ENCODE results near the gene MGA.

- TF ChIP-seq POLR2A (IDR thresholded peaks at IDR 0.05; ENCODE audit: low read depth) = no peak
- TF ChIP-seq, protein P1, sequence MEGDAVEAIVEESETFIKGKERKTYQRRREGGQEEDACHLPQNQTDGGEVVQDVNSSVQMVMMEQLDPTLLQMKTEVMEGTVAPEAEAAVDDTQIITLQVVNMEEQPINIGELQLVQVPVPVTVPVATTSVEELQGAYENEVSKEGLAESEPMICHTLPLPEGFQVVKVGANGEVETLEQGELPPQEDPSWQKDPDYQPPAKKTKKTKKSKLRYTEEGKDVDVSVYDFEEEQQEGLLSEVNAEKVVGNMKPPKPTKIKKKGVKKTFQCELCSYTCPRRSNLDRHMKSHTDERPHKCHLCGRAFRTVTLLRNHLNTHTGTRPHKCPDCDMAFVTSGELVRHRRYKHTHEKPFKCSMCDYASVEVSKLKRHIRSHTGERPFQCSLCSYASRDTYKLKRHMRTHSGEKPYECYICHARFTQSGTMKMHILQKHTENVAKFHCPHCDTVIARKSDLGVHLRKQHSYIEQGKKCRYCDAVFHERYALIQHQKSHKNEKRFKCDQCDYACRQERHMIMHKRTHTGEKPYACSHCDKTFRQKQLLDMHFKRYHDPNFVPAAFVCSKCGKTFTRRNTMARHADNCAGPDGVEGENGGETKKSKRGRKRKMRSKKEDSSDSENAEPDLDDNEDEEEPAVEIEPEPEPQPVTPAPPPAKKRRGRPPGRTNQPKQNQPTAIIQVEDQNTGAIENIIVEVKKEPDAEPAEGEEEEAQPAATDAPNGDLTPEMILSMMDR (IDR thresholded peaks at IDR 0.05) = no peak
Measured at GRCh38 chr15:41773332-41773728, 113.1 kb downstream of the MGA start.

All from esophagus muscularis mucosa (tissue), 3 donors.